Endothelial cell (in vitro differentiated cells): ENCODE results near the gene PRORP. TPM values are rescaled to one million over a fixed set of nuclear protein-coding genes. Genes with fewer than 3 reads are reported as not detected.

ENCODE experiments used
- DNase-seq: peaks from one replicate; pipeline ENCODE4 v3.0.0; 2021; ENCODE audit warnings: low spot score
- H3K27ac Mint-ChIP-seq: one replicate; pipeline ENCODE4 v1.8.0; 2021; ENCODE audit warnings: mixed read lengths, inconsistent platforms; ENCODE audit not compliant: unreplicated experiment
- H3K27me3 Mint-ChIP-seq: one replicate; pipeline ENCODE4 v1.8.0; 2021; ENCODE audit warnings: mild to moderate bottlenecking, moderate library complexity, mixed read lengths, inconsistent platforms; ENCODE audit not compliant: unreplicated experiment
- H3K36me3 Mint-ChIP-seq: one replicate; pipeline ENCODE4 v1.8.0; 2021; ENCODE audit warnings: mild to moderate bottlenecking, low read depth, mixed read lengths, inconsistent platforms; ENCODE audit not compliant: unreplicated experiment
- H3K4me1 Mint-ChIP-seq: one replicate; pipeline ENCODE4 v1.8.0; 2021; ENCODE audit warnings: mild to moderate bottlenecking, mixed read lengths, inconsistent platforms; ENCODE audit not compliant: unreplicated experiment
- H3K4me3 Mint-ChIP-seq: one replicate; pipeline ENCODE4 v1.8.0; 2021; ENCODE audit warnings: mild to moderate bottlenecking, mixed read lengths, inconsistent platforms; ENCODE audit not compliant: unreplicated experiment
- H3K9me3 Mint-ChIP-seq: one replicate; pipeline ENCODE4 v1.8.0; 2021; ENCODE audit warnings: mixed read lengths, inconsistent platforms; ENCODE audit not compliant: unreplicated experiment
- total RNA-seq: library from RNA; stranded (reverse); fragmentation: NEBNext Ultra II Directional; extraction: Animal tissue kit (Norgen Biotek cat#: 25700); gene quantifications from one replicate; pipeline ENCODE4 v1.2.1, GENCODE V29; 2021; ENCODE audit not compliant: unreplicated experiment
- TF ChIP-seq, protein P1 (sequence below): fragments of 200-600 bp; sonication (generic); IDR thresholded peaks from one replicate; pipeline ENCODE4 v1.5.0; 2021; ENCODE audit warnings: antibody characterized with exemption; ENCODE audit not compliant: unreplicated experiment

Gene PRORP
- total RNA-seq, 1 donor from 2014 or later, result 56.6 TPM

GRCh38 chr14:35121026-35121886 is 1.1 kb upstream of the PRORP start:
- Mint-ChIP-seq H3K27me3 (peaks cover 9% of the 10 kb centered on the region), H3K4me1 (peaks cover 35% of the 10 kb centered on the region), H3K27ac (peak overlapping the region; percentile 100), H3K9me3 (no peaks in the 10 kb centered on the region), H3K36me3 (peaks cover 8% of the 10 kb centered on the region), H3K4me3 (peak overlapping the region; percentile 96)
- no peak for DNase-seq
- TF ChIP-seq, protein P1, sequence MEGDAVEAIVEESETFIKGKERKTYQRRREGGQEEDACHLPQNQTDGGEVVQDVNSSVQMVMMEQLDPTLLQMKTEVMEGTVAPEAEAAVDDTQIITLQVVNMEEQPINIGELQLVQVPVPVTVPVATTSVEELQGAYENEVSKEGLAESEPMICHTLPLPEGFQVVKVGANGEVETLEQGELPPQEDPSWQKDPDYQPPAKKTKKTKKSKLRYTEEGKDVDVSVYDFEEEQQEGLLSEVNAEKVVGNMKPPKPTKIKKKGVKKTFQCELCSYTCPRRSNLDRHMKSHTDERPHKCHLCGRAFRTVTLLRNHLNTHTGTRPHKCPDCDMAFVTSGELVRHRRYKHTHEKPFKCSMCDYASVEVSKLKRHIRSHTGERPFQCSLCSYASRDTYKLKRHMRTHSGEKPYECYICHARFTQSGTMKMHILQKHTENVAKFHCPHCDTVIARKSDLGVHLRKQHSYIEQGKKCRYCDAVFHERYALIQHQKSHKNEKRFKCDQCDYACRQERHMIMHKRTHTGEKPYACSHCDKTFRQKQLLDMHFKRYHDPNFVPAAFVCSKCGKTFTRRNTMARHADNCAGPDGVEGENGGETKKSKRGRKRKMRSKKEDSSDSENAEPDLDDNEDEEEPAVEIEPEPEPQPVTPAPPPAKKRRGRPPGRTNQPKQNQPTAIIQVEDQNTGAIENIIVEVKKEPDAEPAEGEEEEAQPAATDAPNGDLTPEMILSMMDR, result no peak

DNA sequence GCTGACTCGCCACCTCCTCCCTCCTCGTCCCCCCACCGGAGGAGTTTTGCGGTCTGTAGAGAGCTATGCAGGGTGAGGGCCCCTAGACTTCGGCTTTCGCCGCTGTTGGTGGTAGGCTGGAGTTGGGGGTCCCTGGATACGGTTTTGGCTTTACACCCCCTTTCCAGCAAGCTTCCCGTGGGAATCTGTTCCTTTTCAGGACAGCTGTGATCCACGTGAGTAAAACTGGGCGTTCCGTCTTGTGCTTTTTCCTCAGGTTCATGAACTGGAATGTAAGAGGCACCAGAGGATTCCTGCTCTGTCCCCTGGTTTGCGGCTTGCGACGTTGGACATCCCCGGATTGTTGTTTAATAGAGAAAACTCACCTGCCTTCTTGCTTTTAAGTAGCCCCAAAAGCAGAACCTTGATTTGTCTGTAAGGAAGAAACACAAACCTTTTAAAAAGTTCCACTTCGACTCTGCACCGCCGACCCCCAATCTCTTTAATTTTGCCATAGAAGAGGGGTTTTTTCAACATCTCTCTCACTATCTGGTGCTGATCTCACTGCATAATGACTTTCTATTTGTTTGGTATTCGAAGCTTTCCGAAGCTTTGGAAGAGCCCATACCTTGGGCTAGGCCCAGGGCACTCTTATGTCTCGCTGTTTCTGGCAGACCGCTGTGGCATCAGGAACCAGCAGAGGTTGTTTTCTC is 490 bp downstream of the PRORP start:
- TF ChIP-seq, protein P1, result no peak
- Mint-ChIP-seq H3K36me3 (peaks cover 8% of the 10 kb centered on the region), H3K27me3 (peaks cover 9% of the 10 kb centered on the region), H3K4me1 (peaks cover 34% of the 10 kb centered on the region), H3K27ac (peak overlapping the region; percentile 100), H3K4me3 (peak overlapping the region; percentile 96), H3K9me3 (no peaks in the 10 kb centered on the region)
- DNase-seq, result no peak

DNA sequence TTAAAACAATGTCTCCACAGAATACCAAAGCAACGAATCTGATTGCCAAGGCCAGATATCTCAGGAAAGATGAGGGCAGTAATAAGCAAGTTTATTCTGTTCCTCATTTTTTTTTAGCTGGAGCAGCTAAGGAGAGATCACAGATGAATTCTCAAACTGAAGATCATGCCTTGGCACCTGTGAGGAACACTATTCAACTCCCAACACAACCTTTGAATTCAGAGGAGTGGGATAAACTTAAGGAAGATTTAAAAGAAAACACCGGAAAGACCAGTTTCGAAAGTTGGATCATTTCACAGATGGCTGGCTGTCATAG is 994 bp downstream of the PRORP start:
- H3K9me3 Mint-ChIP-seq, result no peaks in the 10 kb centered on the region
- H3K27ac Mint-ChIP-seq, result peak overlapping the region; percentile 100
- DNase-seq, result no peak
- TF ChIP-seq, protein P1, result no peak
- peak overlapping the region; percentile 96 for H3K4me3 Mint-ChIP-seq
- peaks cover 8% of the 10 kb centered on the region for H3K36me3 Mint-ChIP-seq
- peaks cover 9% of the 10 kb centered on the region for H3K27me3 Mint-ChIP-seq
- peaks cover 39% of the 10 kb centered on the region for H3K4me1 Mint-ChIP-seq

DNA sequence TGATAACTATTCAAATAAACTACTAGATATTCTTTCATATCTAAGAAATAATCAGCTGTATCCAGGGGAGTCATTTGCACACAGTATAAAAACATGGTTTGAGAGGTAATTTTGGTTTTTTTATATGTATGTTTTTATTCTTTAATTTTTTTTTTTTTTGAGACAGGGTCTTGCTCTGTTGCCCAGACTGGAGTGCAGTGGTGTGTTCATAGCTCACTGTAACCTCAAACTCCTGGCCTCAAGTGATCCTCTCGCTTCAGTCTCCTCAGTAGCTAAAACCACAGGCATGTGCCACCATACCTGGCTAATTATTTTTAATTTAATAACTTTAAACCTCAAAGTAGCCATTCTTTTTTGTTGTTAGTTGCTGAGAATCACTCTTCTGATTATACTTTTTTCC is 1.8 kb downstream of the PRORP start:
- peaks cover 43% of the 10 kb centered on the region for H3K4me1 Mint-ChIP-seq
- H3K27ac Mint-ChIP-seq, result peak overlapping the region; percentile 100
- H3K9me3 Mint-ChIP-seq, result no peaks in the 10 kb centered on the region
- peaks cover 9% of the 10 kb centered on the region for H3K27me3 Mint-ChIP-seq
- TF ChIP-seq, protein P1, result no peak
- peaks cover 8% of the 10 kb centered on the region for H3K36me3 Mint-ChIP-seq
- H3K4me3 Mint-ChIP-seq, result no peak overlapping the region
- no peak for DNase-seq
